HG03280 (cell line): ENCODE data around the gene RWDD3.

Experiments used
- ATAC-seq: cut with Tn5 transposase; IDR thresholded peaks from one replicate; pipeline ENCODE4 v1.9.1; 2021; ENCODE audit warnings: mild to moderate bottlenecking, moderate library complexity; ENCODE audit not compliant: unreplicated experiment

Gene RWDD3

GRCh38 chr1:95281781-95282517 lies 47.9 kb downstream of the RWDD3 start:
- ATAC-seq: no peak

GRCh38 chr1:95282518-95282895 lies 48.5 kb downstream of the RWDD3 start:
- no peak for ATAC-seq

GRCh38 chr1:95284420-95284819 lies 50.4 kb downstream of the RWDD3 start:
- ATAC-seq: no peak

GRCh38 chr1:95286479-95286878 lies 52.5 kb downstream of the RWDD3 start:
- no peak for ATAC-seq

GRCh38 chr1:95287081-95287480 lies 53.1 kb downstream of the RWDD3 start:
- ATAC-seq: no peak

GRCh38 chr1:95287825-95288224 lies 53.8 kb downstream of the RWDD3 start:
- no peak for ATAC-seq
